ENCODE results near the gene RAI14. TPM values are rescaled to one million over a fixed set of nuclear protein-coding genes. Genes with fewer than 3 reads are reported as not detected.

RAI14 gene
- total RNA-seq, 3 donors from 2014 or later, result 12.5 to 38.7 (median 22.4) TPM

DNA sequence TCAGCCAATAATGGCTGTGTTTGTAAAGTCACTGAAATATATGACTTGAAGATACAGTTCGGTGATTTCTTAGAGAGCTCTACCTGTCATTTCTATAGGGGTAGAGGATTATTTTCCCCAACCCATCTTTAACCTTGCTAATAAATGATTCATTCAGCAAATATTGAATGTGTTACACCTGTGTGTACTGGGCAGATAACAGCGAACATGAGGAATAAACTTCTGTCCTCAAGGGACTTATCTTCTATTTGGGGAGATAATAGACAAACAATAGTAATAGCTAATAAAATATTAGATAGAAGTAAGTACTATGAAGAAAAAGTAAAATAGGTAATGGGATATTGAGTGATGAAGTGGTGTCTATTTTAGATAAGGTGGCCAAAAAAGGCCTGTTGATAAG lies 192.1 kb downstream of the RAI14 start:
- Histone ChIP-seq H3K27me3 (no peaks in the 10 kb centered on the region), H3K9me3 (no peaks in the 10 kb centered on the region), H3K4me3 (no peak overlapping the region), H3K27ac (no peak overlapping the region), H3K36me3 (no peaks in the 10 kb centered on the region), H3K4me1 (no peaks in the 10 kb centered on the region)
- no peak for TF ChIP-seq POLR2AphosphoS5 (IDR thresholded peaks at IDR 0.05)
- TF ChIP-seq POLR2A (IDR thresholded peaks at IDR 0.05), result no peak
- TF ChIP-seq CTCF (IDR thresholded peaks at IDR 0.05), result no peak
- intact Hi-C loops (cut with DNase I; ENCODE audit: low total_unique reads), result no loop called here
- DNase-seq (ENCODE audit: low spot score in 2 of 2), result no peak

DNA sequence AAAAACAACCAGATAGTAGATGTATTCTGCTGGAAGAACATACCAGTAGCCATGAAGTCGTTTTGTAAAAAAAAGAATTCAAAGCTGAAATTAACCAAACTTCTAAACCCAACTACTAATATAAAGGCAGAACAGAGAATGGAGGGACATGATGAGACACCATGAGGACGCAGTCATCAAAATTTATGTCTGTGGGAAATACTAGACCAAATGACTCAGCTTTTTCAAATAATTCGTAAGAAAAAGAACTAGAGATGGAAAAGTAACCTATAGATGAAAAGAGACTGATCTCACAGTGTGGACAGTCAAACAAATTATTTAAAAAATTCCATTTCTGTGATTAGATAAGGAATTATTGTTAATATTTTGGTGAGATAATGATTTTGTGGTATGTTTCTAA lies 193.1 kb downstream of the RAI14 start:
- no peak overlapping the region for H3K4me3 ChIP-seq
- no peaks in the 10 kb centered on the region for H3K36me3 ChIP-seq
- intact Hi-C loops (cut with DNase I; ENCODE audit: low total_unique reads), result no loop called here
- no peak overlapping the region for H3K27ac ChIP-seq
- TF ChIP-seq POLR2AphosphoS5 (IDR thresholded peaks at IDR 0.05), result no peak
- no peak for TF ChIP-seq POLR2A (IDR thresholded peaks at IDR 0.05)
- TF ChIP-seq CTCF (IDR thresholded peaks at IDR 0.05), result no peak
- H3K9me3 ChIP-seq, result no peaks in the 10 kb centered on the region
- no peaks in the 10 kb centered on the region for H3K27me3 ChIP-seq
- no peak for DNase-seq (ENCODE audit: low spot score in 2 of 2)
- no peaks in the 10 kb centered on the region for H3K4me1 ChIP-seq

GRCh38 chr5:34854459-34855174 lies 198.5 kb downstream of the RAI14 start:
- no peak for DNase-seq (ENCODE audit: low spot score in 2 of 2)
- no peaks in the 10 kb centered on the region for H3K4me1 ChIP-seq
- no peaks in the 10 kb centered on the region for H3K9me3 ChIP-seq
- no peaks in the 10 kb centered on the region for H3K36me3 ChIP-seq
- intact Hi-C loops (cut with DNase I; ENCODE audit: low total_unique reads), result no loop called here
- no peaks in the 10 kb centered on the region for H3K27me3 ChIP-seq
- H3K4me3 ChIP-seq, result no peak overlapping the region
- no peak overlapping the region for H3K27ac ChIP-seq
- no peak for TF ChIP-seq POLR2A (IDR thresholded peaks at IDR 0.05)
- no peak for TF ChIP-seq POLR2AphosphoS5 (IDR thresholded peaks at IDR 0.05)
- no peak for TF ChIP-seq CTCF (IDR thresholded peaks at IDR 0.05)

- intact Hi-C loops (cut with DNase I; ENCODE audit: low total_unique reads), result no loop called here
- DNase-seq (ENCODE audit: low spot score in 2 of 2), result no peak
- H3K36me3 ChIP-seq, result no peaks in the 10 kb centered on the region
- TF ChIP-seq CTCF (IDR thresholded peaks at IDR 0.05) (no peak), POLR2AphosphoS5 (IDR thresholded peaks at IDR 0.05) (no peak), POLR2A (IDR thresholded peaks at IDR 0.05) (no peak)
- H3K4me1 ChIP-seq, result no peaks in the 10 kb centered on the region
- H3K27me3 ChIP-seq, result no peaks in the 10 kb centered on the region
- H3K27ac ChIP-seq, result no peak overlapping the region
- H3K4me3 ChIP-seq, result no peak overlapping the region
- H3K9me3 ChIP-seq, result no peaks in the 10 kb centered on the region
These were observed 201.0 kb downstream of the RAI14 start for GRCh38 chr5:34857161-34857560.

DNA sequence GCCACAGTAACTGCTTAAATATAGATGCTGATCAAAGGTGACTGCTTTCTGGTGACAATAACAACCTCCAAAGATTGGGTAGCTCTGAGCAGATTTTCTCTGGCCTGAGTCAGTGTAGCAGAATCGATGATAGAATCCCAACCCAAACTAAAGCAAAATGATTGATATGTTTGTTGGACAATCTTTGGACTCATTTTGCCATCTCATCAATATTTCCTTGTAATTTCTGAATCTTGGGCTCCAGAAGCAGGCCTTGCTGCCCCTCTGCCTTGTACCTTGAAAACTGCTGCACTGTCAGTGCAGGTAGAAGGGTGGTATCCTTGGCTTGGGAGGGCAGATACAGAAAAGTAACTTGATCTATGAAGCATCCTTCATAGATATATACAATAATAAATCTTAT lies 201.8 kb downstream of the RAI14 start:
- intact Hi-C loops (cut with DNase I; ENCODE audit: low total_unique reads), result no loop called here
- no peaks in the 10 kb centered on the region for H3K4me1 ChIP-seq
- H3K36me3 ChIP-seq, result no peaks in the 10 kb centered on the region
- no peak for TF ChIP-seq POLR2A (IDR thresholded peaks at IDR 0.05)
- TF ChIP-seq POLR2AphosphoS5 (IDR thresholded peaks at IDR 0.05), result no peak
- no peak for TF ChIP-seq CTCF (IDR thresholded peaks at IDR 0.05)
- H3K27me3 ChIP-seq, result no peaks in the 10 kb centered on the region
- no peaks in the 10 kb centered on the region for H3K9me3 ChIP-seq
- no peak overlapping the region for H3K4me3 ChIP-seq
- DNase-seq (ENCODE audit: low spot score in 2 of 2), result no peak
- no peak overlapping the region for H3K27ac ChIP-seq
